Nasal cavity respiratory epithelium epithelial cell of viscerocranial mucosa (primary cell): ENCODE measurements around the gene PCMTD2. TPM values are rescaled to one million over a fixed set of nuclear protein-coding genes. Genes with fewer than 3 reads are reported as not detected.

Experiments
- total RNA-seq: library from RNA; depleted of rRNA; stranded (reverse); fragments of >200 nt; gene quantifications from 2 replicates; pipeline ENCODE4 v1.2.3, GENCODE V29; 2014

The PCMTD2 gene
- 33.5 and 47.6 TPM in 2 replicates for total RNA-seq

GRCh38 chr20:64255361-64256281 is at the start of gene PCMTD2:
Gene PCMTD2, plus strand, starts transcription at chr20:64255748. Its CDS starts 4,218 bp downstream, at chr20:64259966.

Other genes with a start within 250 kb of the PCMTD2 start
- gene C20orf204, start 219.6 kb upstream of the PCMTD2 start, total RNA-seq = 0.34 and 0.78 TPM in 2 replicates
- not detected in 2 replicates for gene SOX18, start 206.1 kb upstream of the PCMTD2 start, total RNA-seq
- 4.1 and 12.2 TPM in 2 replicates for gene TCEA2, start 192.6 kb upstream of the PCMTD2 start, total RNA-seq
- gene RGS19, start 176.2 kb upstream of the PCMTD2 start, total RNA-seq = 5.8 and 14.2 TPM in 2 replicates
- 0.34 and 0.71 TPM in 2 replicates for gene OPRL1, start 175.7 kb upstream of the PCMTD2 start, total RNA-seq
- not detected in 2 replicates for gene LKAAEAR1, start 171.3 kb upstream of the PCMTD2 start, total RNA-seq
- not detected in 2 replicates for gene NPBWR2, start 148.2 kb upstream of the PCMTD2 start, total RNA-seq
- gene MYT1, start 91.3 kb upstream of the PCMTD2 start, total RNA-seq = not detected in 2 replicates